NCI-H2081 (cell line): ENCODE data around the gene HILPDA.
A peak's percentile ranks its signal among the peaks of the same experiment; 100 is the strongest.

Experiments
- DNase-seq, 2 experiments: peaks; one replicate each; lab custom pipeline; 2025; lab: John Stamatoyannopoulos, UW

The HILPDA gene, protein sequence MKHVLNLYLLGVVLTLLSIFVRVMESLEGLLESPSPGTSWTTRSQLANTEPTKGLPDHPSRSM

GRCh38 chr7:128455543-128456254 is at the start of gene HILPDA:
Gene HILPDA, plus strand, starts transcription at chr7:128455878. Its CDS starts 1,391 bp downstream, at chr7:128457269.
- DNase-seq = peak; percentile 95

DNA sequence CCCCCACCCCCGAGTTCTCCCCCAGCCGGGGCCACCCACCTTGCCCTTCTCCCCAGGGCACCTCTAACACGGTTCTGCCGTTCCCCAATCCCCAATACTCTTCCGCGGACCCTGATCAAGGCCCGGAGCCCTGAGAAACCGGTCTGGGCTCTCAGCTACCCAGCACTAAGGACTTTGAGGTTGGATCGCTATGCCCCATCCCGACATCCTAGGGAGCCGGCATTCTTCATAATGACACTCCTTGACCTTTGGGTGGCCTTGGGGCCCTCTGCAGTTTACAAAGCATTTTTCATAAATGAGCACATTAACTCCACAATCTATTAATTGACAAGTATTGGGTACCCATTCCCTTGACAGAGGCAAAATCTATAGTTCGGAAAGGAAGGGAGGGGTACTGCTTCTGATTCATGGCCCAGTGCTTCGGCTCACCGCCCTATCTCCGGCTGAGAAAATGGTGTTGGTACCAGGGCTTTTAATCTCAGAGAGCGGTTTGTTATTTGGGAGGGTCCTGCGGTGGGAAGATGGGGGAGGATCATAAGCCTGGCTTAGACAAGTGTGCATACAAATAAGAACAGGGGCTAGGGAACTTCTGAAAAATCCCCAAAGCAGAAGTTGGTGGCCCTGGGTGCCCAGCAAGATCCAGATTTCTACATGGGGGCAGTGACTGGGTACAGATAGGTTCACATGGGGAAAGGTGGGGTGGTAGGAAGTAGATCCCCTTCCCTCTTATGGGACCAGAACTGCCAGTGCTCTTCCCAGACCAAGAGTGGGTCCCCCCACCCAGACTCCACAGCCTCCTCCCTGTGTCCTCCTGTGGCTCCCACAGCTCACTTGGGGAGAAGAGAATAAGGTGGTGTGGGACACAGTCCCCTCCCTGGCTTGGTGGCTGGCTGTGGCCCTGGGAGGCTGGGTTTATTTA is 49.1 kb upstream of the HILPDA start:
- no peak for DNase-seq

GRCh38 chr7:128407233-128407589 is 48.5 kb upstream of the HILPDA start:
- no peak for DNase-seq

DNA sequence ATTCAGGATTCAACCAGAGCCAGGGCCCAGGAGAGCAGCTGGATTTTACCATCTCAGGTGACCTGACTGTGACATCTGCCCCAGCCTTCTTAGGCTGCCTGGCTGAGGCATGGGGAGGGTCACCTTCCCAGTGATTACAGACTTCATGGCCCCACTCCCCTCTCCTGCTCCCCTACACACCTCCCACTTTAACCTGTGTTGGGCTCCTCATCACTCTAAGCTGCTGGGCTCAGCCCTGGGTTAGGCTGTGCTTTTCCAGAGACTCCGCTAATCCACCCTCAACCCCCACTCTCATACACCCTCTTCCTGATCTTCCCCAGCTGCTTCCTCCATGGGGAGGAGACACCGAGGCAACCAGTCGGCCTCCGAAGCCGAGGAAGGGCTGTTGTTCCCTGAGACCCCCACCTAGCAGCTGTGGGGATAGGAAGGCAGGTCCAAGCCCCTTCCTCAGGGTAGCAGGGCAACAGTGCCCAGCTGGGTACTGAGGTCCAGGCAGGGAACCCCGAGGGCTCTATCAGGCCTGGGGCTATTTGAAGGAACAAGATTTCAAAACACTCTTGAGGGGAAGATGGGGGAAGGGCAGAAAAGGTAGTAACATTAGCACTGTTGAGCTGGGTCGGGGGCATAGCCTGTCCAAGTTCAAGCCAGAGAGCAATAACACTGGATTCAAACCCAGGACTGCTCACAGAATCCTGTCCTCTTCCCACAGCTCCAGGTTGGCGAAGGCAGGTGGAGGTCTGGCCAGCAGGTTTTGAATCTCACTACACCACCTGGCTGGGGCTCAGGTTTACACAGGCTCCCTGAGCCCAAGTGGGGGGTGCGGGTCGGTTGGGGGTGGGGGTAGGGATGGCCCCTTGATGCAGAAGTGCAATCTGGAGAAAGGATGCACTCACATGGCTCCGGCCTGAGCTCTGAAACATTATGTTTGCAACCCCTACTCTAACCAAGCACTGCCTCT is 47.6 kb upstream of the HILPDA start:
- no peak for DNase-seq

GRCh38 chr7:128408709-128409595 is 46.7 kb upstream of the HILPDA start:
- DNase-seq = no peak

GRCh38 chr7:128409596-128410450 is 45.9 kb upstream of the HILPDA start, which contains the start of gene IMPDH1:
Gene IMPDH1, minus strand, starts transcription at chr7:128409982. Its CDS starts 81 bp downstream, at chr7:128409901.
- DNase-seq = peak; percentile 51 to 61

DNA sequence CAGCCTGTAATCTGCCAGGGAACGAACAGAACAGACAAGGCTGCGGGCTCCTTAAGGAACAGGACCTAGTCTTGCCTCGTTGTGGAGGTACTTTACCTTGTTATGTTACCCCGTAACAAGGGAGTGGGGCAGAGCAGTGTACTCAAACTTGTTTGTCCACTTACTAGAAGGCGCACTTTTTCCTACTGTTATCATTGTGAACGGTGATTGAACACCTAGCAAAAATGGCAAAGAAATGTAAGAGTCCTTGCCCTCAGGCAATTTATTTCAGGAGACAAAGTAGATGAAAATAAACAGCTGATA is 45.3 kb upstream of the HILPDA start:
- no peak for DNase-seq

DNA sequence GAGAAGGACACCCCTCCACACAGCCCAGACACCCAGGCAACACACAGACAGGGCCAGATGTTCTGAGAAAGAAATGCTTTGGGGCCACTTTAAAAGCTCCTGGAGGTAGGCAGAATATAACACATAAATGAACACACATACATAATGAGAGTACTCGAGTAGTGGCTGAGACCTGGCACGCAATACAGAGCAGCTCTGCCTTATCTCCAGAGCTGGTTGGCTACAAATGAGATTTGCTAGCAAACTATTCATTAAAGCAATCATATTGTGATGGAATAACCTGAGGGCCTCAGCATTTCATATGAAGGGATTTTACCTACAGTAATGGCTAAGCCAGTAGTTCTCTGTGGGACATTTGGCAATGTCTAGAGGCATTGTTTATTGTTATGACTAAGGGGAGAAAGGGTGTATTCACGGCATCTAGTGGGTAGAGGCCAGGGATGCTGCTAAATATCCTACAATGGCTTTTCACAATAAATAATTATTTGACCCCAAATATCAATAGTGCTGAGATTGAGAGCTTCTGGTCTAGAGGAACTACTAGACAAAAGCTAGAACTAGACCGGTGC is 40.4 kb upstream of the HILPDA start:
- no peak for DNase-seq

DNA sequence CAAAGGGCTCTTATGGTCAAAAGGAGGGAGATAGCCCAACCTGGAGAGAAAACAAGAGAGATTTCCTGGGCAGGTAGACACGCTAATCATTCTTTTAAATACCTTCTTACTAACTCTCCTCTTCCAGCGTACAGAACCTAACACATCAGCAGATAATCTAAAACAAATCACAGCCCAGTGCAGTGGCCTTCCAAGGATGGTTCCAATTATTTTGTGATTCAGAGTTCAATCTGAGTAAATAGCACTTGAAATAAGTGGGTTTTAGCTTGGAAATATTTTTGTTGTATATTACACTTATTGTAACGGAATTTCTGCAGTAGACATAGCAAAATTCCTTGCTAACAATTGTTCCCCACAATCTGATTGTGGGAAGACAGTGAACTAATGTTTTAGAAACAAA is 38.6 kb upstream of the HILPDA start:
- no peak for DNase-seq

GRCh38 chr7:128419257-128419656 is 36.4 kb upstream of the HILPDA start:
- no peak for DNase-seq

GRCh38 chr7:128420773-128421172 is 34.9 kb upstream of the HILPDA start:
- DNase-seq = no peak

DNA sequence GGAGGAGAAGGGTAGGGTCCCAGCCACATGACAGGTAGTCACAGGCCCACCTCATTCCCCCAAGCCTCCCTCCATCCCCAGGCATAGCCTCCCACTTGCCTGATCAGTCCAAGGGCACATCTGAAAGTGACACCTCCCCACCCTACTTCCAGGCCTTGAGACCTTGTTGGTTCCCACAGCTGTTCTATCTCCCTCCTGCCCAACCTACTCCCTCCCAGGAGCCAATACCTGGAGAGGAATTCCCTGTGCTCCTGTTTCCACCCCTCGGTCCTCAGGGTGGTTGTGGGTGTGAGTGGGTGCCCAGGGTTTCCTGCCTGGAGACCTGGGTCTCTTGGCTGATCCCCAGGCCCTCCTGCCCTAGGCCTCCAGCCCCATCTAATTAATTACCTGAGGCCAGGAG is 34.3 kb upstream of the HILPDA start:
- DNase-seq = no peak

GRCh38 chr7:128422037-128422436 is 33.6 kb upstream of the HILPDA start:
- no peak for DNase-seq

DNA sequence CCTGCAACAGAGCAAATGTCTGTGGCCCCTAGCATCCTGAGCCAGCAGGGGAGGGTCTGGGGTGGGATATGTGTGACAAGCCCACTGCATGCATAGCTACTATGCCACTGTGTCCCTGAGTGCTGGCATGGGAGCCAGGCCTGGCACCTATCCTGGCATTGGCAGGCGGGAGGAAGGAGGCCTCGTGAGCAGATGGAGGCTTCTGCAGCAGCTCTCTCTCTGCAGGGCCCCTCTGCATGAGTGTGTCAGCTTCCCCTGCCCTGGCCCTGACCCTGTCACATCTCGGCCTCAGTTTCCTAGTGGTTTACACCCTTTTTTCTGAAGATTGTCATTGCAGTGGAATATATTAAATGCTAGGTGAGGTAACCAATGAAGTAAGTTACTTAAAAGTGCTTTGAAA is 32.8 kb upstream of the HILPDA start:
- DNase-seq = no peak

GRCh38 chr7:128424686-128425275 is 30.9 kb upstream of the HILPDA start:
- no peak for DNase-seq

GRCh38 chr7:128425850-128426249 is 29.8 kb upstream of the HILPDA start:
- peak; percentile 41 to 46 for DNase-seq

DNA sequence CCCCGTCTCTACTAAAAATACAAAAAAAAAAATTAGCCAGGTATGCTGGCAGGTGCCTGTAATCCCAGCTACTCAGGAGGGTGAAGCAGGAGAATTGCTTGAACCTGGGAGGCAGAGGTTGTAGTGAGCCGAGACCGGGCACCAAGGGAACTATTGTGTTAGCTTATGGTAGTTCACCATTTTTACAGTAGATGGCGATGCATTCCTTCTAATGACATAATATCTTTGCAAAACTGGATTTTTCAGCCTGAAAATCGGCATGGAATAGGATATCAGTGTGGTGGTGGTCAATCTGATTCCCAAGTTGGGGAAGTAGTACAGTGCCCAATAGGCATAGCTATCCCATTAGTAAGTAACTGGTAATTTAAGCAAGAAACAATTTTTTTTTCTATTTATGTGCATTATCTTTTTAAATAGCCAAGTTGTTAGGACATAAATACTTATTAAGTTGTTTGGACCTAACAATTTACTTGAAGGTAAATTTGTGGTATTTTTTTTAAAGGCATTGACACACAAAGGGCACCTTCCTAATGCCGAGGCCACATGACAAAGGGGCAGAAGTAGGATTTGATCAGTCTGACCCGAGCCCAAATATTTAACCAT is 28.3 kb upstream of the HILPDA start:
- peak; percentile 74 to 78 for DNase-seq

GRCh38 chr7:128430207-128430606 is 25.5 kb upstream of the HILPDA start:
- DNase-seq = no peak

DNA sequence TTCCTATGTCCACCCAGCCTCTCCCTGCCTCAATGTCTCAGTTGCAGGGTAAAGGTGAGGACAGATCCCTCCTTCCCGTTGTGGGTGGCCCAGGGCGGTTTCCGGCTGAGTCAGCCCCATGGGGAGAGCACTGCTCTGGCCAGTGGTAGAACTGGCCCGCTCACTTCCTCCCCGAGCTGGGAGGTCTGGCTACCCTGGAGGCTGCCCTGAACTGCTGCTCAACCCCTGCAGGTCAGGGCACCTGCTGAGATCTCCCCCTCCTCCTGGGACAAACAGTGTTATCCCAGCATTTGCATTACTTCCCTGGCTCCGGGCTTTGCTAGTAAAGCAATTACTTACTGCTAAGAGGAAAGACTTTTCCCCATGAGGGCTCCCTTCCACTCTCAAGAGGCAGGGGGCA is 24.5 kb upstream of the HILPDA start:
- no peak for DNase-seq
